Uterus (tissue), 4 donors: ENCODE measurements around the gene REV1. TPM values are rescaled to one million over a fixed set of nuclear protein-coding genes. Genes with fewer than 3 reads are reported as not detected.

Experiments
- DNase-seq, 2 donors: peaks; one replicate each; pipeline ENCODE4 v3.0.0-alpha.2; 2019 to 2020
- H3K27ac ChIP-seq, 2 donors: fragments of 200-600 bp; sonication (generic); 1 replicate in 1 of 2; 2 replicates in 1 of 2; pipeline ENCODE4 v1.5.1; 2016 to 2018
- H3K27me3 ChIP-seq, 2 donors: fragments of 200-600 bp; sonication (generic); one replicate each; pipeline ENCODE4 v1.5.1; 2018 to 2019; ENCODE audit warnings: control low read depth in 1 of 2
- H3K36me3 ChIP-seq, 2 donors: fragments of 200-600 bp; sonication (generic); one replicate each; pipeline ENCODE4 v1.5.1; 2019; ENCODE audit warnings: control low read depth in 1 of 2
- H3K4me1 ChIP-seq, 2 donors: fragments of 200-600 bp; sonication (generic); one replicate each; pipeline ENCODE4 v1.5.1; 2018 to 2019; ENCODE audit warnings: control low read depth in 1 of 2
- H3K4me3 ChIP-seq, 2 donors: fragments of 200-600 bp; sonication (generic); 1 replicate in 1 of 2; 2 replicates in 1 of 2; pipeline ENCODE4 v1.5.1; 2018 to 2019; ENCODE audit warnings: mild to moderate bottlenecking in 1 of 2
- H3K9me3 ChIP-seq, 2 donors: fragments of 200-600 bp; sonication (generic); one replicate each; pipeline ENCODE4 v1.5.1; 2019; ENCODE audit warnings: control low read depth in 1 of 2
- POLR2A ChIP-seq, 2 donors: fragments of 450-650 bp; IDR thresholded peaks; one replicate each; pipeline ENCODE4 v1.6.1; 2016; ENCODE audit warnings: antibody characterized with exemption in 2 of 2, mild to moderate bottlenecking in 1 of 2, moderate library complexity in 1 of 2
- intact Hi-C: fragments of 100-400 bp; cut with DNase I; formaldehyde crosslinking; loops from one replicate; pipeline ENCODE4 v1.15.1; 2023; ENCODE audit warnings: low total_unique reads
- total RNA-seq, 4 donors: library from RNA; depleted of rRNA in 3 of 4; stranded (reverse); fragments of >200 nt in 3 of 4; gene quantifications; one replicate each; pipeline versions ENCODE4 v1.1.0 to v1.2.4, GENCODE V29; 2014 to 2023
- TF ChIP-seq, protein P1 (sequence below), 4 experiments: fragments of 200-600 bp in 2 of 4; fragments of 450-650 bp in 2 of 4; sonication (generic) in 2 of 4; IDR thresholded peaks; one replicate each; pipeline ENCODE4 v1.5.1; 2016 to 2019; ENCODE audit warnings: antibody characterized with exemption in 4 of 4, mild to moderate bottlenecking in 2 of 4, moderate library complexity in 1 of 4
- donor health status: DM: yes; HTN: yes; CAD: no.

Gene REV1
- total RNA-seq, 4 donors from 2014 or later = 20.7 to 132 (median 65.4) TPM

DNA sequence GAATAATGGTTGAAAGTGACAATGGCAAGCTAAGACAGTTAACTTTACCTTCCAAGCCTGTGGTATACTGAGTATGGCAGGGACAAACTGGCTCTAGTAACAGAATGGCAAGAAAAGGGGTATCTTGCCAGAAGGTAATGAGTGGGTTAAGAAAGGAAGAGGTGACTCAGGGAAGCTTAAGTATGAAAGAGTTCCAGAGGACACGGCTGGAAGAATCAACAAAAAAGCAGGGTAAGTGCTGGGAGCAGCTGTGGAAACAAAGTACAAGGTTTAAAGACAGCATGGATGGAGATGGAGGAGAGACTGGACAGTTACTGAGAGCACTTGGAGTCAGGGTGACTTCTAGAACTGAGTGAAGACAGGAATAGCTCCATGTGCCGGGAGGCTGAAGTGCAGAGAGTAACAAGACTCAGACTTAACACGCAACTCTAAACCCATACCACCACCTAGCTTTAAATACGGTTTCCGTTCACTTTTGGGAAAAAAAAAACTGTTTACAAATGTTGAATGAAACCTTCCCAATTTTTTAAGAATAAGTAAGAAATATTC is 69.0 kb downstream of the REV1 start:
- Histone ChIP-seq H3K36me3 (peaks cover 0 to 3% of the 10 kb centered on the region in 2 donors), H3K27ac (no peak overlapping the region), H3K9me3 (no peaks in the 10 kb centered on the region), H3K27me3 (no peaks in the 10 kb centered on the region), H3K4me1 (no peaks in the 10 kb centered on the region), H3K4me3 (no peak overlapping the region)
- no peak for DNase-seq
- intact Hi-C loops = no loop called here
- TF ChIP-seq POLR2A (IDR thresholded peaks at IDR 0.05) = no peak
- TF ChIP-seq, protein P1, sequence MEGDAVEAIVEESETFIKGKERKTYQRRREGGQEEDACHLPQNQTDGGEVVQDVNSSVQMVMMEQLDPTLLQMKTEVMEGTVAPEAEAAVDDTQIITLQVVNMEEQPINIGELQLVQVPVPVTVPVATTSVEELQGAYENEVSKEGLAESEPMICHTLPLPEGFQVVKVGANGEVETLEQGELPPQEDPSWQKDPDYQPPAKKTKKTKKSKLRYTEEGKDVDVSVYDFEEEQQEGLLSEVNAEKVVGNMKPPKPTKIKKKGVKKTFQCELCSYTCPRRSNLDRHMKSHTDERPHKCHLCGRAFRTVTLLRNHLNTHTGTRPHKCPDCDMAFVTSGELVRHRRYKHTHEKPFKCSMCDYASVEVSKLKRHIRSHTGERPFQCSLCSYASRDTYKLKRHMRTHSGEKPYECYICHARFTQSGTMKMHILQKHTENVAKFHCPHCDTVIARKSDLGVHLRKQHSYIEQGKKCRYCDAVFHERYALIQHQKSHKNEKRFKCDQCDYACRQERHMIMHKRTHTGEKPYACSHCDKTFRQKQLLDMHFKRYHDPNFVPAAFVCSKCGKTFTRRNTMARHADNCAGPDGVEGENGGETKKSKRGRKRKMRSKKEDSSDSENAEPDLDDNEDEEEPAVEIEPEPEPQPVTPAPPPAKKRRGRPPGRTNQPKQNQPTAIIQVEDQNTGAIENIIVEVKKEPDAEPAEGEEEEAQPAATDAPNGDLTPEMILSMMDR (IDR thresholded peaks at IDR 0.05) = no peak

DNA sequence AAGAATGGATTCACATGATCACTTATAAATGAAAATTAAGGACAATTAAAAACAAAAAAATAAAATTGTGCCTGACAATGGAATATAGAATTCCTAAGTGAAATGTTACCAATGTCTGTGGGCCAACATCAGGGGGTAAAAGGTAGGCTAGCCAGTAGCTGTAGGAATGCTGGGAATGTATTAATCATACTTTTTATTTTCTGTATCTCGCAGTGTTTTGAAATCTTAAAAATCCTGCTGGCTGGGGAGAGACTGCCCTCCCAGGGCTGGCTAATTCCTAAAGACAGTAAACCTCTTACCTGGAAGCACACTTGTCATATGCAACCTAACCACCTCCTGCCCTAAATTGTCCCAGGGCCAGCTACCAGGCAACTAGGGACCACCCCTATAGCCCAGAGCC is 69.8 kb downstream of the REV1 start:
- Histone ChIP-seq H3K4me3 (no peak overlapping the region), H3K4me1 (no peaks in the 10 kb centered on the region), H3K27ac (no peak overlapping the region), H3K27me3 (no peaks in the 10 kb centered on the region), H3K9me3 (no peaks in the 10 kb centered on the region), H3K36me3 (peaks cover 0 to 3% of the 10 kb centered on the region in 2 donors)
- no peak for DNase-seq
- no peak for TF ChIP-seq POLR2A (IDR thresholded peaks at IDR 0.05)
- TF ChIP-seq, protein P1 (IDR thresholded peaks at IDR 0.05) = no peak
- intact Hi-C loops = no loop called here

DNA sequence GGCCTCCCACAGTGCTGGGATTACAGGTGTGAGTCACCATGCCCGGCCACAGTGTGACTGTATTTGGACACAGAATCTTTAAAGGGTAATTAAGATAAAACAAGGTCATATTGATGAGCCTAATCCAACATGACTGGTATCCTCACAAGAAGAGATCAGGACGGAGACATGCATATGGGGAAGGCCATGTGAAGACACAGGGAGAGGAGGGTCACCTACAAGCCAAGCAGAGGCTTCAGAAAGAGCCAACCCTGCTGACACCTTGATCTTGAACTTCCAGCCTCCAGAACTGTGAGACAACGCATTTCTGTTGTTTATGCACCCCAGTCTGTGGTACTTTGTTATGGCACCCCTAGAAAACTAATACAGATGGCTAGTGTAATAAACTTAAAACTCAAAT is 72.4 kb downstream of the REV1 start:
- Histone ChIP-seq H3K27me3 (no peaks in the 10 kb centered on the region), H3K27ac (no peak overlapping the region), H3K4me3 (no peak overlapping the region), H3K36me3 (peaks cover 0 to 3% of the 10 kb centered on the region in 2 donors), H3K4me1 (no peaks in the 10 kb centered on the region), H3K9me3 (no peaks in the 10 kb centered on the region)
- DNase-seq = no peak
- no peak for TF ChIP-seq POLR2A (IDR thresholded peaks at IDR 0.05)
- TF ChIP-seq, protein P1 (IDR thresholded peaks at IDR 0.05) = no peak
- intact Hi-C loops = no loop called here

DNA sequence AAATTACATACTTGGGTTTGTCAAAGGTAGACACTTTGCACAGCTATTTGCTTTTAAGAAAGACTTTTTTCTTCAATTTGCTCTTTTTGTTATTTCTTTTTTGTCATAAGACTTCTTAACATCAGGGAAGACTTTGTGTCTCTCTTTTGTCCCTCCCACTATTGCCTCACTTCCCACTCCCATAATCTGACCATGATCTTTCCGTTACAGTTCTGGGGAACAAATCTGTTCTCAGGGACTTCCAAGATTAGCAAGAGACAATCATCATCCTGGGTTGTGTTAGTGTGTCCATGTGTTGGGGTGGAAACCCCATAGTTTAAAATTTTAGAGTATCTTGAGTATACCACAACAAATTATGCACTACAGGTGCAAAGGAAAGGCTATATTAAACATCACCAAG is 75.3 kb downstream of the REV1 start:
- H3K36me3 ChIP-seq = peaks cover 0 to 3% of the 10 kb centered on the region in 2 donors

DNA sequence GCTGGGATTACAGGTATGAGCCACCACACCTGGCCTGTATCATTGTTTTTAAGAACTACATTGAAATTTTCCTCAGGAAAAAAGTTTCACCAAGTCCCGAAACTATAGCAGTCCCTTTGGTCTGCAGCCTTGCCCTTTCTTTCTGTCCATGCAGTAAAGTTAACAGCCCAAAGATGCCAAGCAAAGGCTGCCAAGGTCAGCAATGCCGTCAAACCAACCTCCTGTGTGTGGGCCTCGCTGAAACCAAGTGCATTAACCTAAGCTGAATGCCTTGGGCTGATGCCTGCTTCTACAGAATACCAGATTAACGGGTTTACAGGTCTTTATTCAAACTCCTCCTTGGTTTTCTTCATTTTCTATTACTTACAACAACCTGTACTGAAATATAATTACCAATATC is 79.5 kb downstream of the REV1 start:
- H3K27ac ChIP-seq = no peak overlapping the region
- H3K4me3 ChIP-seq = no peak overlapping the region
- DNase-seq = no peak
- H3K9me3 ChIP-seq = no peaks in the 10 kb centered on the region
- no peaks in the 10 kb centered on the region for H3K36me3 ChIP-seq
- H3K4me1 ChIP-seq = no peaks in the 10 kb centered on the region
- no peaks in the 10 kb centered on the region for H3K27me3 ChIP-seq
- TF ChIP-seq, protein P1 (IDR thresholded peaks at IDR 0.05) = no peak
- TF ChIP-seq POLR2A (IDR thresholded peaks at IDR 0.05) = no peak
- intact Hi-C loops = no loop called here

More for the DNA sequence above, 75.3 kb downstream of the REV1 start:
- Histone ChIP-seq H3K9me3 (no peaks in the 10 kb centered on the region), H3K27me3 (no peaks in the 10 kb centered on the region), H3K4me1 (no peaks in the 10 kb centered on the region), H3K27ac (no peak overlapping the region), H3K4me3 (no peak overlapping the region)
- no peak for DNase-seq
- intact Hi-C loops = no loop called here
- TF ChIP-seq, protein P1 (IDR thresholded peaks at IDR 0.05) = no peak
- no peak for TF ChIP-seq POLR2A (IDR thresholded peaks at IDR 0.05)
